ENCODE measurements around the gene ARHGEF2.

DNA sequence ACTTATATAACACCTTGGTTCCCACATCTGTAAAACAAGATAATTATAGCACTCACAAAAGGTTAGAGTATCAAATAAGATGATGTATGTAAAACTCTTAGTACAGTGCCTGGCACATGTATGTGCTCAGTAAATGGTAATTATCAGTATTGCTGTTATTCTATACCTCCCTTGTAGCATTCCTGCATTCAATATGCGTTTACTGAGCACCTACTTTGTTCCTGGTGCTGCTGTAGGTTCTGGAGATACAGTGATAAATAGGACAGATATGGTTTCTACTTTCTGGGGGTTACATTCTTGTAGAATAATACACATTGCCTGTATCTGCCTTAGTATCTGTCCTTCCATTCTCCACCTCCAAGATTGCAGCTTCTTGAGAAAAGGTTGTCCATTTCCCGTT is 43.6 kb upstream of the ARHGEF2 start:
- TF ChIP-seq GATA2 (IDR thresholded peaks at IDR 0.05; ENCODE audit: low read depth, low read length): no peak
- no peak for TF ChIP-seq GATA3 (IDR thresholded peaks at IDR 0.05; ENCODE audit: low read depth, low read length)

Data from SH-SY5Y (cell line).